Upper lobe of left lung (tissue), 4 donors: Measurements from ENCODE around the gene RBM33.

Experiments used
- CTCF ChIP-seq, 6 experiments: fragments of 450-650 bp in 4 of 6; fragments of 200-600 bp in 2 of 6; sonication (generic) in 2 of 6; IDR thresholded peaks; one replicate each; pipeline ENCODE4 v1.5.1; 2016 to 2019; ENCODE audit warnings: antibody characterized with exemption in 6 of 6
- POLR2A ChIP-seq, 4 donors: fragments of 450-650 bp; IDR thresholded peaks; one replicate each; pipeline ENCODE4 v1.5.1; 2016 to 2017; ENCODE audit warnings: antibody characterized with exemption in 4 of 4, mild to moderate bottlenecking in 2 of 4

- no peak for TF ChIP-seq POLR2A (IDR thresholded peaks at IDR 0.05)
- no peak for TF ChIP-seq CTCF (IDR thresholded peaks at IDR 0.05)
Measured at GRCh38 chr7:155721056-155721455, 76.6 kb downstream of the RBM33 start.
